Spleen (tissue), 7 donors: ENCODE results near the gene SKA3.
"Not testable (repeated sequence)": the region's sequence is repeated elsewhere in the genome, so short reads cannot be mapped to it uniquely, and the experiment has no call there.

Experiments used
- CTCF ChIP-seq, 11 experiments: fragments of 200-600 bp in 7 of 11; fragments of 450-650 bp in 4 of 11; sonication (generic) in 4 of 11; IDR thresholded peaks in 8 of 11; conservative IDR thresholded peaks in 3 of 11; 1 replicate in 7 of 11; 2 replicates in 4 of 11; pipeline versions ENCODE4 v1.4.0 to v1.8.0; 2016 to 2021; ENCODE audit warnings: antibody characterized with exemption in 11 of 11, inconsistent platforms in 4 of 11, mild to moderate bottlenecking in 1 of 11
- POLR2A ChIP-seq, 3 donors: fragments of 450-650 bp; IDR thresholded peaks; one replicate each; pipeline ENCODE4 v1.5.1; 2017; ENCODE audit warnings: antibody characterized with exemption in 3 of 3, mild to moderate bottlenecking in 1 of 3
- POLR2AphosphoS5 ChIP-seq, 3 donors: sonication (generic); formaldehyde crosslinking; IDR thresholded peaks; one replicate each; pipeline ENCODE4 v1.5.1; 2017; ENCODE audit warnings: antibody characterized with exemption in 3 of 3
- donor health status: DM: no; HTN: no; CAD: no; lungs with moderate emphysema.
- donor health status: DM: no; HTN: no; CAD: no.
- donor health status: DM: no; HTN: no; CAD: no.

- TF ChIP-seq CTCF (IDR thresholded peaks at IDR 0.05 in 8 of 11, conservative IDR thresholded peaks at IDR 0.05 in 3 of 11); POLR2A (IDR thresholded peaks at IDR 0.05); POLR2AphosphoS5 (IDR thresholded peaks at IDR 0.05): not testable (repeated sequence)
Observed at GRCh38 chr13:21197606-21198225, 21.4 kb upstream of the SKA3 start.
